ENCODE data around the gene NYAP2.

DNA sequence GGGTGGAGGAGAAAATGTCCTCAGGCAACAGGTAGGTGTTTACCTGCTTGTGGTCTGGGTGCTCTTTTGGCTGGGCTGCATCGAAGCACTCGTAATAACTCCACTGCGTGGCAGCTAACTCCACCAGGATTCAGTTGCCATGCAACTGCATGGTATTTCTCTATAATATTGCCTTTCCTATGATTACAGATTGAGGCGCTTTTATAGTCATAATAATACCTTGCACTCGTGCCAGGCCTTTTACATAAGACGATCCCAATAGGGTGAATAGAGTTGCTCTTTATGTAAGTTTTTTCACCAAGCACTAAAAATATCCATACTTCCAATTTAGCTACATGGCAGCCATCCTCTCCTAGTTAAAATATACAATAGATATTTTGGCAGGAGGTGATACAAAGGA is 19.7 kb upstream of the NYAP2 start:
- TF ChIP-seq, protein P1, sequence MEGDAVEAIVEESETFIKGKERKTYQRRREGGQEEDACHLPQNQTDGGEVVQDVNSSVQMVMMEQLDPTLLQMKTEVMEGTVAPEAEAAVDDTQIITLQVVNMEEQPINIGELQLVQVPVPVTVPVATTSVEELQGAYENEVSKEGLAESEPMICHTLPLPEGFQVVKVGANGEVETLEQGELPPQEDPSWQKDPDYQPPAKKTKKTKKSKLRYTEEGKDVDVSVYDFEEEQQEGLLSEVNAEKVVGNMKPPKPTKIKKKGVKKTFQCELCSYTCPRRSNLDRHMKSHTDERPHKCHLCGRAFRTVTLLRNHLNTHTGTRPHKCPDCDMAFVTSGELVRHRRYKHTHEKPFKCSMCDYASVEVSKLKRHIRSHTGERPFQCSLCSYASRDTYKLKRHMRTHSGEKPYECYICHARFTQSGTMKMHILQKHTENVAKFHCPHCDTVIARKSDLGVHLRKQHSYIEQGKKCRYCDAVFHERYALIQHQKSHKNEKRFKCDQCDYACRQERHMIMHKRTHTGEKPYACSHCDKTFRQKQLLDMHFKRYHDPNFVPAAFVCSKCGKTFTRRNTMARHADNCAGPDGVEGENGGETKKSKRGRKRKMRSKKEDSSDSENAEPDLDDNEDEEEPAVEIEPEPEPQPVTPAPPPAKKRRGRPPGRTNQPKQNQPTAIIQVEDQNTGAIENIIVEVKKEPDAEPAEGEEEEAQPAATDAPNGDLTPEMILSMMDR (IDR thresholded peaks at IDR 0.05; ENCODE audit: low read length), result no peak
- no peak for TF ChIP-seq EZH2 (IDR thresholded peaks at IDR 0.05; ENCODE audit: borderline replicate concordance, low read length)
